Non-pigmented ciliary epithelial cell (primary cell): ENCODE measurements around the gene DSCAM.
"Not testable (repeated sequence)": the region's sequence is repeated elsewhere in the genome, so short reads cannot be mapped to it uniquely, and the experiment has no call there.

ENCODE experiments used
- DNase-seq: peaks from one replicate; pipeline ENCODE4 v3.0.0-alpha.2; 2010; ENCODE audit warnings: low read depth

The DSCAM gene

GRCh38 chr21:40379881-40380810 lies 466.8 kb downstream of the DSCAM start:
- no peak for DNase-seq

- DNase-seq: no peak
Measured at GRCh38 chr21:40377135-40377534, 469.8 kb downstream of the DSCAM start.

GRCh38 chr21:40373761-40374160 lies 473.2 kb downstream of the DSCAM start:
- DNase-seq: no peak

- no peak for DNase-seq
Measured at GRCh38 chr21:40372506-40372905, 474.5 kb downstream of the DSCAM start.

GRCh38 chr21:40371329-40371728 lies 475.6 kb downstream of the DSCAM start:
- DNase-seq: no peak

GRCh38 chr21:40356644-40357043 lies 490.3 kb downstream of the DSCAM start:
- DNase-seq: no peak

- no peak for DNase-seq
Measured at GRCh38 chr21:40355076-40355475, 491.9 kb downstream of the DSCAM start.

GRCh38 chr21:40351006-40351405 lies 496.0 kb downstream of the DSCAM start:
- no peak for DNase-seq

GRCh38 chr21:40349591-40349990 lies 497.4 kb downstream of the DSCAM start:
- DNase-seq: no peak

- DNase-seq: no peak
Measured at GRCh38 chr21:40345711-40346321, 501.1 kb downstream of the DSCAM start.

GRCh38 chr21:40340357-40340756 lies 506.6 kb downstream of the DSCAM start:
- DNase-seq: no peak

- no peak for DNase-seq
Measured at GRCh38 chr21:40339050-40339449, 507.9 kb downstream of the DSCAM start.

GRCh38 chr21:40337981-40338380 lies 509.0 kb downstream of the DSCAM start:
- DNase-seq: no peak

GRCh38 chr21:40335704-40336103 lies 511.3 kb downstream of the DSCAM start:
- DNase-seq: no peak

- DNase-seq: no peak
Measured at GRCh38 chr21:40334159-40334558, 512.8 kb downstream of the DSCAM start.

GRCh38 chr21:40333731-40334130 lies 513.2 kb downstream of the DSCAM start:
- DNase-seq: no peak

GRCh38 chr21:40331804-40332203 lies 515.2 kb downstream of the DSCAM start:
- no peak for DNase-seq

GRCh38 chr21:40331172-40331571 lies 515.8 kb downstream of the DSCAM start:
- DNase-seq: no peak

GRCh38 chr21:40324389-40324788 lies 522.6 kb downstream of the DSCAM start:
- no peak for DNase-seq

GRCh38 chr21:40320718-40321117 lies 526.2 kb downstream of the DSCAM start:
- DNase-seq: not testable (repeated sequence)

GRCh38 chr21:40318371-40318770 lies 528.6 kb downstream of the DSCAM start:
- DNase-seq: no peak

GRCh38 chr21:40316104-40316503 lies 530.9 kb downstream of the DSCAM start:
- no peak for DNase-seq

GRCh38 chr21:40315626-40316025 lies 531.3 kb downstream of the DSCAM start:
- DNase-seq: no peak
